CD8-positive, alpha-beta memory T cell (primary cell): ENCODE measurements around the gene CNTN5. TPM values are rescaled to one million over a fixed set of nuclear protein-coding genes. Genes with fewer than 3 reads are reported as not detected.

Source experiments
- CTCF ChIA-PET: fragments of 350-600 bp; sonication (Branson Sonifier 250); formaldehyde crosslinking; loops from one replicate; lab custom pipeline; 2021; ENCODE audit warnings: antibody characterized with exemption; lab: Charles Lee
- POLR2A ChIA-PET: fragments of 350-600 bp; sonication (Branson Sonifier 250); formaldehyde crosslinking; loops from one replicate; lab custom pipeline; 2021; ENCODE audit warnings: antibody characterized with exemption; lab: Charles Lee
- DNase-seq, 5 donors: peaks; one replicate each; pipeline versions ENCODE4 v3.0.0 to v3.0.0-alpha.2; 2020 to 2022; ENCODE audit warnings: mixed read lengths in 1 of 5
- H3K27ac ChIP-seq: one replicate; pipeline ENCODE4 v1.7.0; 2013; ENCODE audit warnings: low read depth, mild to moderate bottlenecking, low read length, moderate library complexity
- H3K27me3 ChIP-seq: 2 replicates; pipeline ENCODE4 v1.7.0; 2013; ENCODE audit warnings: low read length, mild to moderate bottlenecking; ENCODE audit not compliant: insufficient read depth, poor library complexity, severe bottlenecking
- H3K36me3 ChIP-seq: 2 replicates; pipeline ENCODE4 v1.7.0; 2013; ENCODE audit warnings: mild to moderate bottlenecking, low read length, moderate library complexity; ENCODE audit not compliant: insufficient read depth
- H3K4me1 ChIP-seq: 2 replicates; pipeline ENCODE4 v1.7.0; 2013; ENCODE audit warnings: mild to moderate bottlenecking, low read length, moderate library complexity; ENCODE audit not compliant: insufficient read depth
- H3K4me3 ChIP-seq: 2 replicates; pipeline ENCODE4 v1.7.0; 2013; ENCODE audit warnings: mild to moderate bottlenecking, low read length
- H3K9me3 ChIP-seq: 2 replicates; pipeline ENCODE4 v1.7.0; 2013; ENCODE audit warnings: mild to moderate bottlenecking, low read length
- H3K27ac Mint-ChIP-seq, 8 donors: one replicate each; pipeline ENCODE4 v1.8.0; 2020 to 2021; ENCODE audit warnings: mixed read lengths in 8 of 8, mild to moderate bottlenecking in 6 of 8, inconsistent platforms in 3 of 8, moderate library complexity in 3 of 8
- H3K27me3 Mint-ChIP-seq, 2 donors: one replicate each; pipeline ENCODE4 v1.8.0; 2020 to 2021; ENCODE audit warnings: mixed read lengths in 2 of 2, mild to moderate bottlenecking in 1 of 2, moderate library complexity in 1 of 2
- H3K36me3 Mint-ChIP-seq, 3 donors: one replicate each; pipeline ENCODE4 v1.8.0; 2020 to 2021; ENCODE audit warnings: mixed read lengths in 3 of 3, inconsistent platforms in 1 of 3, mild to moderate bottlenecking in 1 of 3
- H3K4me1 Mint-ChIP-seq, 3 donors: one replicate each; pipeline ENCODE4 v1.8.0; 2020 to 2021; ENCODE audit warnings: mixed read lengths in 3 of 3, inconsistent platforms in 1 of 3, mild to moderate bottlenecking in 1 of 3
- H3K4me3 Mint-ChIP-seq, 7 donors: one replicate each; pipeline ENCODE4 v1.8.0; 2020 to 2021; ENCODE audit warnings: mixed read lengths in 7 of 7, mild to moderate bottlenecking in 6 of 7, moderate library complexity in 4 of 7, inconsistent platforms in 2 of 7
- H3K9me3 Mint-ChIP-seq, 5 donors: one replicate each; pipeline ENCODE4 v1.8.0; 2020 to 2022; ENCODE audit warnings: mixed read lengths in 5 of 5, mild to moderate bottlenecking in 3 of 5, moderate library complexity in 2 of 5, inconsistent platforms in 1 of 5
- polyA plus RNA-seq: library from polyadenylated mRNA; unstranded; fragments of 300-500 nt; fragmentation: Illumina TruSeq; gene quantifications from one replicate; pipeline ENCODE4 v1.2.3, GENCODE V29; 2021
- total RNA-seq, 2 experiments: library from RNA; stranded (reverse); gene quantifications; one replicate each; pipeline ENCODE4 v1.2.3, GENCODE V29; 2021

CNTN5 gene
- total and polyA plus RNA-seq, 3 experiments from 2014 or later, result not detected

DNA sequence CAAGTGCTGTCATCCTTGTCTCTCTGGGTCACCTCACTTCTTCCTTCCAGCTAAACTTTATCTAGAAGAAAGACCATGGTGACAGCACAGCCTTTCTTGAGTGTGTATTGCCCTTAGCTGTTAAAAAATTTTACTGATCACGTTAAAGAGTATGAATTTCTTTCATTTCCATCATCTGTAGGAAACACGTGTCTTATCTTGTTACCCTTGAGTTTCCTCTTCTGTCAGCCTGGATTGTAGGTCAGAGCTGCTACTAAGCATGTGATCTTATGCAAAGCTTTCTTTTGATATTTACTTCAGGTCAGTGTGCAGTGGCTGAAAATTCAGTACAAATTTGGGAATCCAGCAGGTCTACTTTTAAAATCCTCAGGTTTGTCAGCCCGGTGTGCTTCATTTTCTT lies 1154.1 kb downstream of the CNTN5 start:
- H3K27ac ChIP-seq, result no peak overlapping the region
- Mint-ChIP-seq H3K4me1 (no peaks in the 10 kb centered on the region), H3K9me3 (peaks cover 3 to 34% (median 4%) of the 10 kb centered on the region in 5 donors), H3K4me3 (no peak overlapping the region), H3K27me3 (no peaks in the 10 kb centered on the region), H3K27ac (no peak overlapping the region), H3K36me3 (no peaks in the 10 kb centered on the region)
- no peaks in the 10 kb centered on the region for H3K27me3 ChIP-seq
- ChIA-PET CTCF (no interaction called here), POLR2A (no interaction called here)
- no peaks in the 10 kb centered on the region for H3K9me3 ChIP-seq
- no peak for DNase-seq
- no peaks in the 10 kb centered on the region for H3K36me3 ChIP-seq
- no peak overlapping the region for H3K4me3 ChIP-seq
- H3K4me1 ChIP-seq, result no peaks in the 10 kb centered on the region

DNA sequence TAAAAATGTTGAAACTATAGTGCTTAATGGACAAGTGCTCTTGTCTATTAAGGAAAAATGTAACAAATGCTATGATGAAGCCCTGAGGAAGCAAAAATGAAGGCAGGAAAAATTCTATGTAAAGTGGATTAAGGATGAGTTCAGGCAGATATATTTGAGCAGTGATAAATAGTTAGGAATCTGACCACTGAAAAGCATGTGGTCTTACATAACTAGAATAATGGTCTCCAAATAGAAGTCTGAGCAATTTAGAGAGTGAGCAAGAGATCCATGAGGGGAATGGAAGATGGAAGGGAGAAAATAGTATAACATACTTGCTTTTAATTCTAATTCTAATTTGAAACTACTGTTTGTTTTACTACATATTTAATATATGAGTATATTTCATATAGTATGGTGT lies 1155.7 kb downstream of the CNTN5 start:
- Histone ChIP-seq H3K27ac (no peak overlapping the region), H3K9me3 (no peaks in the 10 kb centered on the region), H3K4me3 (no peak overlapping the region), H3K27me3 (no peaks in the 10 kb centered on the region), H3K4me1 (no peaks in the 10 kb centered on the region), H3K36me3 (no peaks in the 10 kb centered on the region)
- POLR2A ChIA-PET, result no interaction called here
- H3K4me3 Mint-ChIP-seq, result no peak overlapping the region
- no peak overlapping the region for H3K27ac Mint-ChIP-seq
- CTCF ChIA-PET, result no interaction called here
- H3K4me1 Mint-ChIP-seq, result no peaks in the 10 kb centered on the region
- H3K36me3 Mint-ChIP-seq, result no peaks in the 10 kb centered on the region
- peaks cover 0 to 1% of the 10 kb centered on the region in 2 donors for H3K27me3 Mint-ChIP-seq
- peaks cover 0 to 32% (median 4%) of the 10 kb centered on the region in 5 donors for H3K9me3 Mint-ChIP-seq
- no peak for DNase-seq

- Histone ChIP-seq H3K4me1 (no peaks in the 10 kb centered on the region), H3K27me3 (no peaks in the 10 kb centered on the region), H3K27ac (no peak overlapping the region), H3K4me3 (no peak overlapping the region), H3K9me3 (no peaks in the 10 kb centered on the region), H3K36me3 (no peaks in the 10 kb centered on the region)
- POLR2A ChIA-PET, result no interaction called here
- no peak overlapping the region for H3K4me3 Mint-ChIP-seq
- peaks cover 0 to 37% (median 4%) of the 10 kb centered on the region in 5 donors for H3K9me3 Mint-ChIP-seq
- CTCF ChIA-PET, result no interaction called here
- no peak for DNase-seq
- H3K27me3 Mint-ChIP-seq, result peaks cover 0 to 1% of the 10 kb centered on the region in 2 donors
- H3K36me3 Mint-ChIP-seq, result no peaks in the 10 kb centered on the region
- H3K4me1 Mint-ChIP-seq, result no peaks in the 10 kb centered on the region
- H3K27ac Mint-ChIP-seq, result no peak overlapping the region
Measured at GRCh38 chr11:100177651-100178050, 1156.9 kb downstream of the CNTN5 start.

DNA sequence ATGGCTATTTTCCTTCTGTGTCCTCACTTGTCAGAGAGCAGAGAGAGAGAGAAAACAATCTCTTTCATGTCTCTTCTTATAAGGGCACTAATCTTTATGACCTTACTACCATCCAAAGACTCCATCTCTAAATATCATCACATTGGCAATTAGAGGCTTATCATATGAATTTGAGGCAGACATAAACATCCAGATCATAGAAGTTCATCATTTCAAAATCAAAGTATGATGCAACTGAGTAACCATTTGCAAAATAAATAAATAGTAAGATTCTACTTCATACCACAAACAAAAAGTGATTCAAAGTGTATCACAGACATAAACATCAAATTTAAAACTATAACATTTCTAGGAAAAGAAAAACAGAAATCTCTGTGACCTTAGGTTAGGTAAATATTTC lies 1161.6 kb downstream of the CNTN5 start:
- no peak for DNase-seq

DNA sequence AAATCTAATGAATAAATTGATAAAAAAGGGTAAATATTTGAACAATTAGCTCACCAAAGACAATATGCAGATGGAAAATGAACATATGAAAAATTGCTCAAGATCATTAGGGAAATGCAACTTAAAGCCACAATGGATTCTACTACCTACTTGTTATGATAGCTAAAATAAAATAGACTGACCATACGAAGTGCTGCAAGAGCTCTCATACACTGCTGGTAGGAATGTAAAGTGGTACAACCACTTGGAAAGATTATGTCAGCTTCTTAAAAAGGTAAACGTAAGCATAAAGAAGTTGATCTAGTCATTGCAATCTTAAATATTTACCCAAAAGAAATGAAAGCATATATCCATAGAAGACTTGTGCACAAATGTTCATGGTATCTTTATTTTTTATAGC lies 1162.2 kb downstream of the CNTN5 start:
- Histone ChIP-seq H3K36me3 (no peaks in the 10 kb centered on the region), H3K9me3 (no peaks in the 10 kb centered on the region), H3K4me1 (no peaks in the 10 kb centered on the region), H3K27ac (no peak overlapping the region), H3K27me3 (no peaks in the 10 kb centered on the region), H3K4me3 (no peak overlapping the region)
- no peak for DNase-seq
- CTCF ChIA-PET, result no interaction called here
- Mint-ChIP-seq H3K4me3 (no peak overlapping the region), H3K36me3 (no peaks in the 10 kb centered on the region), H3K9me3 (peaks cover 7 to 35% (median 16%) of the 10 kb centered on the region in 5 donors), H3K27ac (no peak overlapping the region), H3K4me1 (no peaks in the 10 kb centered on the region), H3K27me3 (peaks cover 0 to 1% of the 10 kb centered on the region in 2 donors)
- POLR2A ChIA-PET, result no interaction called here

More for the DNA sequence above, 1161.6 kb downstream of the CNTN5 start:
- H3K4me3 Mint-ChIP-seq, result no peak overlapping the region
- no peak overlapping the region for H3K27ac Mint-ChIP-seq
- no peaks in the 10 kb centered on the region for H3K36me3 Mint-ChIP-seq
- Histone ChIP-seq H3K27ac (no peak overlapping the region), H3K4me3 (no peak overlapping the region), H3K36me3 (no peaks in the 10 kb centered on the region), H3K4me1 (no peaks in the 10 kb centered on the region), H3K27me3 (no peaks in the 10 kb centered on the region), H3K9me3 (no peaks in the 10 kb centered on the region)
- ChIA-PET CTCF (no interaction called here), POLR2A (no interaction called here)
- H3K27me3 Mint-ChIP-seq, result peaks cover 0 to 1% of the 10 kb centered on the region in 2 donors
- peaks cover 5 to 40% (median 15%) of the 10 kb centered on the region in 5 donors for H3K9me3 Mint-ChIP-seq
- H3K4me1 Mint-ChIP-seq, result no peaks in the 10 kb centered on the region

DNA sequence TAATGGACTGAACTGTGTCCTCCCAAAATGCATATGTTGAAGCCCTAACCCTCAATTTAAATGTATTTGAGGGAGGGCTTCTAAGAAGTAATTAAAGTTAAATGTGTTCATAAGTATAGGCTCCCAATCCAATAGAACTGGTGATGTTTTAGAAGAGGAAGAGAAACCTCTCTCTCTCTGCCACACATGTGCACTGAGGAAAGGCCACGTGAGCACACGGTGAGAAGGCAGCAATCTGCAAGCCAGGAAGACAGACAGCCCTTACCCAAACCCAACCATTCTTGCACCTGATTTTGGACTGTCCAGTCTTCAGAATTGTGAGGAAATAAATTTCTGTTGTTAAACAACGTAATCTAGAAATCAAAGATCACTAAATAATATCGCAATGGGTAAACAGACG lies 1164.8 kb downstream of the CNTN5 start:
- H3K4me3 Mint-ChIP-seq, result no peak overlapping the region
- DNase-seq, result no peak
- Histone ChIP-seq H3K36me3 (no peaks in the 10 kb centered on the region), H3K27me3 (no peaks in the 10 kb centered on the region), H3K4me3 (no peak overlapping the region), H3K27ac (no peak overlapping the region), H3K9me3 (no peaks in the 10 kb centered on the region), H3K4me1 (no peaks in the 10 kb centered on the region)
- peaks cover 7 to 31% (median 10%) of the 10 kb centered on the region in 5 donors for H3K9me3 Mint-ChIP-seq
- ChIA-PET CTCF (no interaction called here), POLR2A (no interaction called here)
- peaks cover 0 to 1% of the 10 kb centered on the region in 2 donors for H3K27me3 Mint-ChIP-seq
- H3K4me1 Mint-ChIP-seq, result no peaks in the 10 kb centered on the region
- no peak overlapping the region for H3K27ac Mint-ChIP-seq
- H3K36me3 Mint-ChIP-seq, result no peaks in the 10 kb centered on the region

- no peaks in the 10 kb centered on the region for H3K36me3 ChIP-seq
- no peak overlapping the region for H3K27ac ChIP-seq
- POLR2A ChIA-PET, result no interaction called here
- no peaks in the 10 kb centered on the region for H3K27me3 ChIP-seq
- H3K4me3 Mint-ChIP-seq, result no peak overlapping the region
- DNase-seq, result no peak
- H3K27ac Mint-ChIP-seq, result no peak overlapping the region
- H3K4me1 ChIP-seq, result no peaks in the 10 kb centered on the region
- no peaks in the 10 kb centered on the region for H3K9me3 ChIP-seq
- peaks cover 9 to 25% (median 10%) of the 10 kb centered on the region in 5 donors for H3K9me3 Mint-ChIP-seq
- H3K36me3 Mint-ChIP-seq, result no peaks in the 10 kb centered on the region
- no peak overlapping the region for H3K4me3 ChIP-seq
- CTCF ChIA-PET, result no interaction called here
- H3K4me1 Mint-ChIP-seq, result no peaks in the 10 kb centered on the region
- H3K27me3 Mint-ChIP-seq, result no peaks in the 10 kb centered on the region
Measured at GRCh38 chr11:100188137-100188783, 1167.5 kb downstream of the CNTN5 start.

- ChIA-PET POLR2A (no interaction called here), CTCF (no interaction called here)
- Mint-ChIP-seq H3K27me3 (no peaks in the 10 kb centered on the region), H3K4me3 (no peak overlapping the region), H3K27ac (no peak overlapping the region), H3K4me1 (no peaks in the 10 kb centered on the region), H3K9me3 (peaks cover 5 to 27% (median 9%) of the 10 kb centered on the region in 5 donors), H3K36me3 (no peaks in the 10 kb centered on the region)
- Histone ChIP-seq H3K27me3 (no peaks in the 10 kb centered on the region), H3K36me3 (no peaks in the 10 kb centered on the region), H3K4me1 (no peaks in the 10 kb centered on the region), H3K9me3 (no peaks in the 10 kb centered on the region), H3K27ac (no peak overlapping the region), H3K4me3 (no peak overlapping the region)
- no peak for DNase-seq
Measured at GRCh38 chr11:100190395-100190794, 1169.6 kb downstream of the CNTN5 start.
